Stimulated activated CD8-positive, alpha-beta memory T cell treated with anti-CD3 and anti-CD28 coated beads, Interleukin-7, amount 100 ng/mL, for 4 hours (primary cell): ENCODE data around the gene CUEDC1.

Source experiments
- DNase-seq, 2 donors: peaks; one replicate each; pipeline ENCODE4 v3.0.0-alpha.2; 2020; ENCODE audit warnings: low read depth in 2 of 2

Gene CUEDC1

GRCh38 chr17:57876023-57876865 is 79.0 kb downstream of the CUEDC1 start:
- no peak for DNase-seq

- no peak for DNase-seq
These were observed 79.8 kb downstream of the CUEDC1 start for GRCh38 chr17:57875290-57876022.

GRCh38 chr17:57874434-57875289 is 80.5 kb downstream of the CUEDC1 start:
- peak in 1 of 2 donors; percentile 10 for DNase-seq

GRCh38 chr17:57874058-57874419 is 81.2 kb downstream of the CUEDC1 start:
- no peak for DNase-seq

- no peak for DNase-seq
These were observed 81.8 kb downstream of the CUEDC1 start for GRCh38 chr17:57873261-57874057.

- DNase-seq = no peak
These were observed 82.7 kb downstream of the CUEDC1 start for GRCh38 chr17:57872536-57872935.

- DNase-seq = no peak
These were observed 83.3 kb downstream of the CUEDC1 start for GRCh38 chr17:57871863-57872262.

GRCh38 chr17:57871155-57871554 is 84.1 kb downstream of the CUEDC1 start:
- DNase-seq = no peak

- DNase-seq = no peak
These were observed 85.0 kb downstream of the CUEDC1 start for GRCh38 chr17:57870283-57870635.

GRCh38 chr17:57869617-57870282 is 85.5 kb downstream of the CUEDC1 start:
- no peak for DNase-seq

GRCh38 chr17:57868910-57869616 is 86.1 kb downstream of the CUEDC1 start:
- DNase-seq = no peak

GRCh38 chr17:57868007-57868909 is 87.0 kb downstream of the CUEDC1 start:
- no peak for DNase-seq

- no peak for DNase-seq
These were observed 88.1 kb downstream of the CUEDC1 start for GRCh38 chr17:57867126-57867525.

GRCh38 chr17:57866723-57867122 is 88.5 kb downstream of the CUEDC1 start:
- DNase-seq = no peak

GRCh38 chr17:57866319-57866718 is 88.9 kb downstream of the CUEDC1 start:
- DNase-seq = no peak

- DNase-seq = no peak
These were observed 90.9 kb downstream of the CUEDC1 start for GRCh38 chr17:57864273-57864672.

- DNase-seq = no peak
These were observed 92.2 kb downstream of the CUEDC1 start for GRCh38 chr17:57862694-57863667.
